GM18507 (cell line): ENCODE measurements around the gene THSD4.
"Not testable (repeated sequence)": the region's sequence is repeated elsewhere in the genome, so short reads cannot be mapped to it uniquely, and the experiment has no call there.

Experiments used
- DNase-seq: peaks from one replicate; pipeline ENCODE4 v3.0.0; 2011; ENCODE audit warnings: low read depth; ENCODE audit not compliant: insufficient read length; ENCODE audit errors: extremely low spot score
- FAIRE-seq: peaks from 2 replicates; lab custom pipeline; 2011; peaks lifted over from hg19 to GRCh38; lab: Jason Lieb, UNC

Gene THSD4

GRCh38 chr15:71171195-71171594 is 55.9 kb downstream of the THSD4 start:
- DNase-seq (no peak), FAIRE-seq (no peak)

GRCh38 chr15:71174360-71174759 is 59.1 kb downstream of the THSD4 start:
- DNase-seq, FAIRE-seq: not testable (repeated sequence)

GRCh38 chr15:71180986-71181853 is 65.9 kb downstream of the THSD4 start:
- DNase-seq (no peak), FAIRE-seq (no peak)

GRCh38 chr15:71182522-71182921 is 67.3 kb downstream of the THSD4 start:
- DNase-seq (no peak), FAIRE-seq (no peak)

- DNase-seq (no peak), FAIRE-seq (no peak)
These were observed 67.8 kb downstream of the THSD4 start for GRCh38 chr15:71183063-71183462.

GRCh38 chr15:71185706-71186105 is 70.4 kb downstream of the THSD4 start:
- FAIRE-seq: no peak
- DNase-seq: no peak

- FAIRE-seq (no peak), DNase-seq (no peak)
These were observed 71.0 kb downstream of the THSD4 start for GRCh38 chr15:71186267-71186666.

GRCh38 chr15:71187078-71187477 is 71.8 kb downstream of the THSD4 start:
- no peak for FAIRE-seq
- DNase-seq: no peak

GRCh38 chr15:71187526-71187925 is 72.3 kb downstream of the THSD4 start:
- DNase-seq (no peak), FAIRE-seq (no peak)

- no peak for FAIRE-seq
- no peak for DNase-seq
These were observed 74.4 kb downstream of the THSD4 start for GRCh38 chr15:71189718-71190117.

GRCh38 chr15:71191296-71191695 is 76.0 kb downstream of the THSD4 start:
- no peak for FAIRE-seq
- DNase-seq: no peak

GRCh38 chr15:71192816-71193215 is 77.5 kb downstream of the THSD4 start:
- DNase-seq (no peak), FAIRE-seq (no peak)

GRCh38 chr15:71194286-71194685 is 79.0 kb downstream of the THSD4 start:
- no peak for FAIRE-seq

GRCh38 chr15:71195242-71195641 is 80.0 kb downstream of the THSD4 start:
- FAIRE-seq (no peak), DNase-seq (no peak)

More at GRCh38 chr15:71194286-71194685, 79.0 kb downstream of the THSD4 start:
- no peak for DNase-seq

GRCh38 chr15:71197620-71198019 is 82.3 kb downstream of the THSD4 start:
- FAIRE-seq (no peak), DNase-seq (no peak)

GRCh38 chr15:71198846-71199245 is 83.6 kb downstream of the THSD4 start:
- DNase-seq (no peak), FAIRE-seq (no peak)

- DNase-seq: no peak
- no peak for FAIRE-seq
These were observed 84.4 kb downstream of the THSD4 start for GRCh38 chr15:71199384-71200351.

GRCh38 chr15:71201477-71201876 is 86.2 kb downstream of the THSD4 start:
- FAIRE-seq: no peak
- DNase-seq: no peak

GRCh38 chr15:71202712-71203111 is 87.4 kb downstream of the THSD4 start:
- FAIRE-seq (no peak), DNase-seq (no peak)
